Tibial nerve (tissue), 4 donors: ENCODE measurements around the gene DNAJB2. TPM values are rescaled to one million over a fixed set of nuclear protein-coding genes. Genes with fewer than 3 reads are reported as not detected.

ENCODE experiments used
- DNase-seq, 2 donors: peaks; one replicate each; pipeline ENCODE4 v3.0.0-alpha.2; 2019; ENCODE audit warnings: low spot score in 2 of 2
- H3K27ac ChIP-seq, 4 donors: fragments of 200-600 bp; sonication (generic) in 3 of 4; one replicate each; pipeline ENCODE4 v1.5.1; 2017 to 2019; ENCODE audit warnings: mild to moderate bottlenecking in 1 of 4
- H3K27me3 ChIP-seq, 2 donors: fragments of 200-600 bp; sonication (generic) in 1 of 2; one replicate each; pipeline versions ENCODE4 v1.5.1 to v1.6.0; 2017 to 2019
- H3K36me3 ChIP-seq, 3 donors: fragments of 200-600 bp; sonication (generic); one replicate each; pipeline ENCODE4 v1.5.1; 2018 to 2019
- H3K4me1 ChIP-seq, 4 donors: fragments of 200-600 bp; sonication (generic) in 3 of 4; one replicate each; pipeline ENCODE4 v1.5.1; 2017 to 2019
- H3K4me3 ChIP-seq, 4 donors: fragments of 200-600 bp; sonication (generic) in 3 of 4; one replicate each; pipeline ENCODE4 v1.5.1; 2017 to 2019; ENCODE audit warnings: mild to moderate bottlenecking in 1 of 4, moderate library complexity in 1 of 4
- H3K9me3 ChIP-seq, 4 donors: fragments of 200-600 bp; sonication (generic) in 3 of 4; one replicate each; pipeline ENCODE4 v1.5.1; 2017 to 2019
- EP300 ChIP-seq, 2 donors: sonication (generic); formaldehyde crosslinking; IDR thresholded peaks; one replicate each; pipeline ENCODE4 v1.6.1; 2017; ENCODE audit warnings: antibody characterized with exemption in 2 of 2, mild to moderate bottlenecking in 1 of 2
- POLR2A ChIP-seq, 2 donors: fragments of 450-650 bp; IDR thresholded peaks; one replicate each; pipeline ENCODE4 v1.6.1; 2017; ENCODE audit warnings: antibody characterized with exemption in 2 of 2, mild to moderate bottlenecking in 2 of 2, moderate library complexity in 2 of 2
- WGBS, 2 donors: methylation state at CpG; one replicate each; pipeline ENCODE4 v1.1.5; 2018; 5-methylcytosine and 5-hydroxymethylcytosine counted together
- total RNA-seq, 4 donors: library from RNA; depleted of rRNA; stranded (reverse); fragments of >200 nt; gene quantifications; one replicate each; pipeline ENCODE4 v1.1.0, GENCODE V29; 2016
- TF ChIP-seq, protein P1 (sequence below), 5 experiments: fragments of 200-600 bp in 3 of 5; fragments of 450-650 bp in 2 of 5; sonication (generic) in 3 of 5; IDR thresholded peaks; one replicate each; pipeline ENCODE4 v1.5.1; 2016 to 2019; ENCODE audit warnings: antibody characterized with exemption in 5 of 5, mild to moderate bottlenecking in 3 of 5, moderate library complexity in 2 of 5

DNAJB2 gene
- total RNA-seq, 4 donors from 2014 or later = 95.7 to 106 (median 102) TPM

DNA sequence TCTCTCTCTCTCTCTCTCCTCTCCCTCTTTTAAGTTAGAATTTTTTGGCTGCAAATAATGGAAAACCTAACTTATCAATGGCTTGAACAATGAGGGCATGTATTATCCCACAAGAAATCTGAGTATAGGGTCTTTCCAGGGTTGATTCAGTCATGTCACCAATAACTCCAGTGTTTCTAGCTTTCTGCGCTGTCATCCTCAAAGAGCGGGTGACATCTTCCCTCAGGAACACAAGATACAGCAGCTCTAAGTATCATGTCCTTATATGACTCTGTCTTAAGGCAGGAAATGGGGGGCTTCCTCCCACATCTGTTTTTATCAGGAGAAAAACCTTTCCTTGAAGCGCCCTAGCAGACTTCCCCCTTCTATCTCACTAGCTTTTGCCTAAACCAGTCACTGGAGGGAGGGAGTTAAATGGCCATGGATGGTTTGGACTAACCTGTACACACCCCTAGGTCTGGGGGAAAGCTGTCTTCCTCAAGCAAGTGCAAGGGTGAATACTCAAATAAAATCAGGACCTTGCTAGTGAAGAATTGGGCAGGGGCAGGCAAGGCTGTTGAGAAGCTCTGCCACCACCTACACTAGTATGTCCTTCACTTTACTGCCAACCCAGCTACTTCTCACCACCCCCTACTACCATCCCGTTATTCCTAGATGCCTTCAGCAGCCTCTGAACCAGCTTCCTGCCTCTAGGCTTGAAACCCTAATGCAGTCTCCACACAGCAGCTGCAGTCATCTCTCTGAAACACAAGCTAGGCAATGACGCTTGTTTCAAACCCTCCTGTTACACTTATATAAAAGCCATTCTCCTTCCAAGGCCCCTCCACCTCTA lies 17.9 kb upstream of the DNAJB2 start:
- H3K36me3 ChIP-seq = no peaks in the 10 kb centered on the region
- WGBS, 2 donors = 61 to 72% methylated on average over 5 of the region's 5 CpGs
- TF ChIP-seq, protein P1, sequence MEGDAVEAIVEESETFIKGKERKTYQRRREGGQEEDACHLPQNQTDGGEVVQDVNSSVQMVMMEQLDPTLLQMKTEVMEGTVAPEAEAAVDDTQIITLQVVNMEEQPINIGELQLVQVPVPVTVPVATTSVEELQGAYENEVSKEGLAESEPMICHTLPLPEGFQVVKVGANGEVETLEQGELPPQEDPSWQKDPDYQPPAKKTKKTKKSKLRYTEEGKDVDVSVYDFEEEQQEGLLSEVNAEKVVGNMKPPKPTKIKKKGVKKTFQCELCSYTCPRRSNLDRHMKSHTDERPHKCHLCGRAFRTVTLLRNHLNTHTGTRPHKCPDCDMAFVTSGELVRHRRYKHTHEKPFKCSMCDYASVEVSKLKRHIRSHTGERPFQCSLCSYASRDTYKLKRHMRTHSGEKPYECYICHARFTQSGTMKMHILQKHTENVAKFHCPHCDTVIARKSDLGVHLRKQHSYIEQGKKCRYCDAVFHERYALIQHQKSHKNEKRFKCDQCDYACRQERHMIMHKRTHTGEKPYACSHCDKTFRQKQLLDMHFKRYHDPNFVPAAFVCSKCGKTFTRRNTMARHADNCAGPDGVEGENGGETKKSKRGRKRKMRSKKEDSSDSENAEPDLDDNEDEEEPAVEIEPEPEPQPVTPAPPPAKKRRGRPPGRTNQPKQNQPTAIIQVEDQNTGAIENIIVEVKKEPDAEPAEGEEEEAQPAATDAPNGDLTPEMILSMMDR (IDR thresholded peaks at IDR 0.05) = no peak
- TF ChIP-seq POLR2A (IDR thresholded peaks at IDR 0.05) = no peak

DNA sequence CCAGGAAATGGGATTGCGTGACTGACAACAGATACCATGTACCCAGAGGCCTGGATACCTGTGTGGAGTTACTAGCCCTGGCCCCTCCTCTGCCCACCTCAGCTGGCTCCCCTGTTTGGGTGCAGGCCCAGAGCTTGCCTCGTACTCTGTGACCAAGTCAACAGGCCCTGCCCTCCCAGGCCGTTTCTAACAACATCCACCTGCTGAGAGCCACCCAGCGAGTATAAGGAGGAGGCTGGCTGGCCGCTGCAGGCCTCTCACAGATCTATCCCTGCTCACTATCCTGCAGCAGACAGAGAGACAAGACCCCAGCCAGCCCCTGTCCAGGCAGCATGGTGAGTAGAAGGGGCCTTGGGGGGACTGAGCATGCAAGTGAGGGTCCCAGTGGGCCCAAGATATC lies 12.9 kb upstream of the DNAJB2 start:
- WGBS, 2 donors = 60 to 100% methylated on average over 1 to 5 of the region's 5 CpGs
- no peak for TF ChIP-seq POLR2A (IDR thresholded peaks at IDR 0.05)
- TF ChIP-seq, protein P1 (IDR thresholded peaks at IDR 0.05) = no peak
- no peak for TF ChIP-seq EP300 (IDR thresholded peaks at IDR 0.05)
- H3K9me3 ChIP-seq = no peaks in the 10 kb centered on the region
- no peak for DNase-seq
- H3K27me3 ChIP-seq = peaks cover 0 to 5% of the 10 kb centered on the region in 2 donors
- H3K4me1 ChIP-seq = no peaks in the 10 kb centered on the region
- H3K27ac ChIP-seq = no peak overlapping the region
- H3K4me3 ChIP-seq = no peak overlapping the region
- no peaks in the 10 kb centered on the region for H3K36me3 ChIP-seq

More for the DNA sequence above, 17.9 kb upstream of the DNAJB2 start:
- no peak for DNase-seq
- no peaks in the 10 kb centered on the region for H3K4me1 ChIP-seq
- no peaks in the 10 kb centered on the region for H3K9me3 ChIP-seq
- H3K27ac ChIP-seq = no peak overlapping the region
- no peak overlapping the region for H3K4me3 ChIP-seq
- peaks cover 0 to 30% of the 10 kb centered on the region in 2 donors for H3K27me3 ChIP-seq

DNA sequence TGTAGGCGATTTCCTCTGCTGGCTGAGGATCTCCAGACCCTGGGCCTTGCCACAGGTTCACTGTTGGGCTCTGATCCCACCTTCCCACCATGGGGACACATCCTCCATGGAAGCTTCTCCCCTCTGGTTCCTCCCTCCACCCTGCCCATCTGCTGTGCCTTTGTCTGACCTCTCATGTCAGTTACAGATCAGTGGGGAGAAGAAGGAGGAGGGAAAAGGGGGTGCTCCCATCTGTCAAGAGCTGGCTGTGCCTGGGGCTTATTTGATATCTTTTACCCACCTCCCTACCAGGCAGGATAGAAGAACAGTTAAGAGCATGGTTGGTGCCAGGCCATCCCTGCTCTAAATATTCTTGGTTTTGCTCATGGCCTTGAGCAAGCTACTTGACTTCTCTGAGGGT lies 12.3 kb upstream of the DNAJB2 start:
- TF ChIP-seq EP300 (IDR thresholded peaks at IDR 0.05) (no peak), POLR2A (IDR thresholded peaks at IDR 0.05) (no peak)
- TF ChIP-seq, protein P1 (IDR thresholded peaks at IDR 0.05) = no peak
- no peaks in the 10 kb centered on the region for H3K4me1 ChIP-seq
- H3K4me3 ChIP-seq = no peak overlapping the region
- DNase-seq = no peak
- H3K27me3 ChIP-seq = no peaks in the 10 kb centered on the region
- H3K36me3 ChIP-seq = no peaks in the 10 kb centered on the region
- WGBS, 2 donors = 86 to 100% methylated on average over 1 of the region's 1 CpG
- H3K9me3 ChIP-seq = no peaks in the 10 kb centered on the region
- no peak overlapping the region for H3K27ac ChIP-seq

DNA sequence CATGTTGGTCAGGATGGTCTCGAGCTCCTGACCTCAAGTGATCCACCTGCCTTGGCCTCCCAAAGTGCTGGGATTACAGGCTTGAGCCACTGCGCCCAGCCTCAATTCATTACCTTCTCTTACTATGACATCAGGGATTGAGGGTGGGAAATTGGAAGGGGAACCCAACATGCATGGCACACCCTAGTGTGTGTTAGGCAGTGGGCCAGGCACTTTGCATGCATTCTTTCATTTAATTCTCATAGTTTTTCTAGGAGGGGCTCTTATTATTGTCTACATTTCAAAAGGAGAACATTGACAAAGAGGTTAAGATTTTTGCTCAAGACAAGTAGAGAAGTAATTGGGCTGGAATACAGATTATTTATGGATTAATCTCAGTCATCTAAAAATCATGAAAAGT lies 10.9 kb upstream of the DNAJB2 start:
- DNase-seq = no peak
- H3K4me3 ChIP-seq = no peak overlapping the region
- 81 to 84% methylated on average over 2 of the region's 2 CpGs for WGBS, 2 donors
- H3K9me3 ChIP-seq = no peaks in the 10 kb centered on the region
- H3K27me3 ChIP-seq = no peaks in the 10 kb centered on the region
- H3K36me3 ChIP-seq = no peaks in the 10 kb centered on the region
- H3K4me1 ChIP-seq = no peaks in the 10 kb centered on the region
- TF ChIP-seq POLR2A (IDR thresholded peaks at IDR 0.05) = no peak
- TF ChIP-seq EP300 (IDR thresholded peaks at IDR 0.05) = no peak
- TF ChIP-seq, protein P1 (IDR thresholded peaks at IDR 0.05) = no peak
- no peak overlapping the region for H3K27ac ChIP-seq

DNA sequence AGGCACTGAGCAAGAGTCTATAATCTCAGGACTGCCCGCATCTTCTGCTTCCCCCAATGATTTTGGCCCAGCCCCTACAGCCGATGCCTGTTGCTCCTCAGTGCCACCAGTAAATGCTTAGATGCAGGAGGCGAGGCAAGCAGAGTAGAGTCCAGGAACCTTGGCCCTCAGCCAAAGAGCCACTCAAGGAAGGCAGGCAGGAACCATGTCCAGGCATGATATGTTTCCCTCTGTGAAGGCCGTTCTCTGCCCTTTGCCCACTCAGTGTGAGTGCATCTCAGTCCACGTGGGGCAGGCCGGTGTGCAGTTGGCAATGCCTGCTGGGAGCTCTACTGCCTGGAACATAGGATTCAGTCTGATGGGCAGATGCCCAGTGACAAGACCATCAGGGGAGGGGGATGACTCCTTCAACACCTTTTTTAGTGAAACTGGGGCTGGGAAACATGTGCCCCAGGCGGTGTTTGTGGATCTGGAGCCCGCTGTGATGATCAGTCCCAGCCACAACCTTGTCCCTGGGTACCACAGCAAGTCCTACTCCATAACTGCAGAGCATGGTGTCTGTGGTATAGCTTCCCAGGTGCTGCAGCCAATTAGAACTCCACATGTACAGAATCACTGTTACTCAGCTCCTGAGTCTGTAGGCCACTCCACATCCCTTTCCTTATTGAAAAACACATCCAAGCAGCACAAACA lies 9.7 kb upstream of the DNAJB2 start:
- Histone ChIP-seq H3K4me1 (no peaks in the 10 kb centered on the region), H3K27ac (no peak overlapping the region), H3K36me3 (no peaks in the 10 kb centered on the region), H3K27me3 (no peaks in the 10 kb centered on the region), H3K9me3 (no peaks in the 10 kb centered on the region), H3K4me3 (no peak overlapping the region)
- no peak for DNase-seq
- 66 to 67% methylated on average over 7 to 8 of the region's 8 CpGs for WGBS, 2 donors
- TF ChIP-seq EP300 (IDR thresholded peaks at IDR 0.05) = no peak
- no peak for TF ChIP-seq POLR2A (IDR thresholded peaks at IDR 0.05)
- TF ChIP-seq, protein P1 (IDR thresholded peaks at IDR 0.05) = no peak
